ENCODE results near the gene TMEM212. TPM values are rescaled to one million over a fixed set of nuclear protein-coding genes. Genes with fewer than 3 reads are reported as not detected.

Gene TMEM212
- total RNA-seq, 4 donors from 2014 or later: not detected

DNA sequence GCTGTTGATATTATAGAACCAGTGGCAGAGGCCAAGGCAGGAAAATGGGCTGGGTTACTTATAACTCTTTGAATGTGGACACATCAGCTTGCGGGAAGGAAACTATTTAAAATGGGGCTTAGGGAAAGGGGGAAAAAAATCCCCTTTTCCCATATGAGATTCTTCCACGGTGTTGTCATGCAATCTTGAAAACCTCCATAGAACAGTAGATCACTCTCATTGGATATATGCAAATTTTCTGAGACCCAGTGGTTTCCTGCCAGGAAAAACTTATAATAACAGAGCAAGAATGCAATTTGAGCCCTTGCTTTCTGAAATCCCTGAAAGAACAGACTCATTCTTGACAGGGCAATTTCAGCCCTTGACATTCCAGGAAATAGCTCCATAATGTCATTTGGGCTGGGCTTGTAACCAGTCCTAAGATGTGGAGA lies 31.1 kb downstream of the TMEM212 start:
- TF ChIP-seq POLR2AphosphoS5 (IDR thresholded peaks at IDR 0.05) (peak in 1 of 2 donors; percentile 49), POLR2A (IDR thresholded peaks at IDR 0.05; ENCODE audit: low read depth) (no peak)
- no peaks in the 10 kb centered on the region for H3K27me3 ChIP-seq
- no peak for DNase-seq (ENCODE audit: extremely low spot score)
- H3K9me3 ChIP-seq: no peaks in the 10 kb centered on the region
- peak overlapping the region; percentile 40 to 83 (median 61) for H3K27ac ChIP-seq (replicated peaks in 1 of 4)
- intact Hi-C loops (cut with DNase I): no loop called here
- H3K36me3 ChIP-seq: no peaks in the 10 kb centered on the region
- peaks cover 20 to 58% (median 57%) of the 10 kb centered on the region in 4 donors for H3K4me1 ChIP-seq
- H3K4me3 ChIP-seq: no peak overlapping the region
- 32% methylated on average over 2 of the region's 2 CpGs for WGBS

DNA sequence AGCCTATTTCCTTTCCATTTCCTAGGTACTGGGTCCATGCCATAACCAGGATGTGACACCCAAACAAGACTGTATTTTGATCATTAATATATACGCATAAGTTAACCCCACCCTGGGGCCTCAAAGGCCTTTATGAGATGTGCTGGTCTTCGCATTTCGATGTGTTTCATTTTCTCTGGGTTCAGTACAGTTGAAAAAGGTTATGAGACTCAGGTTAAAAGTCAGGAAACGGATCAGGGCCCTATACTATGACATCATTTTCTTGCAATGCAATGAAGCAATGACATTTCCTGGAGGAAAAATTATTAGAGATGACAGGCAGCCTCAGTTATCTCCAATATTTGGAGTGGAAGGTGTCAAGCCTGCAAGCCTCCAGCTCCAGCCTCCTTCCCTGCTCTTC lies 31.7 kb downstream of the TMEM212 start:
- TF ChIP-seq POLR2A (IDR thresholded peaks at IDR 0.05; ENCODE audit: low read depth): no peak
- no peak for TF ChIP-seq POLR2AphosphoS5 (IDR thresholded peaks at IDR 0.05)
- TF ChIP-seq EP300 (IDR thresholded peaks at IDR 0.05): no peak
- TF ChIP-seq, protein P1, sequence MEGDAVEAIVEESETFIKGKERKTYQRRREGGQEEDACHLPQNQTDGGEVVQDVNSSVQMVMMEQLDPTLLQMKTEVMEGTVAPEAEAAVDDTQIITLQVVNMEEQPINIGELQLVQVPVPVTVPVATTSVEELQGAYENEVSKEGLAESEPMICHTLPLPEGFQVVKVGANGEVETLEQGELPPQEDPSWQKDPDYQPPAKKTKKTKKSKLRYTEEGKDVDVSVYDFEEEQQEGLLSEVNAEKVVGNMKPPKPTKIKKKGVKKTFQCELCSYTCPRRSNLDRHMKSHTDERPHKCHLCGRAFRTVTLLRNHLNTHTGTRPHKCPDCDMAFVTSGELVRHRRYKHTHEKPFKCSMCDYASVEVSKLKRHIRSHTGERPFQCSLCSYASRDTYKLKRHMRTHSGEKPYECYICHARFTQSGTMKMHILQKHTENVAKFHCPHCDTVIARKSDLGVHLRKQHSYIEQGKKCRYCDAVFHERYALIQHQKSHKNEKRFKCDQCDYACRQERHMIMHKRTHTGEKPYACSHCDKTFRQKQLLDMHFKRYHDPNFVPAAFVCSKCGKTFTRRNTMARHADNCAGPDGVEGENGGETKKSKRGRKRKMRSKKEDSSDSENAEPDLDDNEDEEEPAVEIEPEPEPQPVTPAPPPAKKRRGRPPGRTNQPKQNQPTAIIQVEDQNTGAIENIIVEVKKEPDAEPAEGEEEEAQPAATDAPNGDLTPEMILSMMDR (IDR thresholded peaks at IDR 0.05): no peak
- H3K27ac ChIP-seq (replicated peaks in 1 of 4): peak overlapping the region; percentile 40 to 83 (median 61)
- H3K4me3 ChIP-seq: no peak overlapping the region
- 67% methylated on average over 4 of the region's 4 CpGs for WGBS
- H3K4me1 ChIP-seq: peaks cover 20 to 62% (median 61%) of the 10 kb centered on the region in 4 donors
- H3K36me3 ChIP-seq: no peaks in the 10 kb centered on the region
- H3K9me3 ChIP-seq: no peaks in the 10 kb centered on the region
- H3K27me3 ChIP-seq: no peaks in the 10 kb centered on the region
- intact Hi-C loops (cut with DNase I): no loop called here
- no peak for DNase-seq (ENCODE audit: extremely low spot score)

DNA sequence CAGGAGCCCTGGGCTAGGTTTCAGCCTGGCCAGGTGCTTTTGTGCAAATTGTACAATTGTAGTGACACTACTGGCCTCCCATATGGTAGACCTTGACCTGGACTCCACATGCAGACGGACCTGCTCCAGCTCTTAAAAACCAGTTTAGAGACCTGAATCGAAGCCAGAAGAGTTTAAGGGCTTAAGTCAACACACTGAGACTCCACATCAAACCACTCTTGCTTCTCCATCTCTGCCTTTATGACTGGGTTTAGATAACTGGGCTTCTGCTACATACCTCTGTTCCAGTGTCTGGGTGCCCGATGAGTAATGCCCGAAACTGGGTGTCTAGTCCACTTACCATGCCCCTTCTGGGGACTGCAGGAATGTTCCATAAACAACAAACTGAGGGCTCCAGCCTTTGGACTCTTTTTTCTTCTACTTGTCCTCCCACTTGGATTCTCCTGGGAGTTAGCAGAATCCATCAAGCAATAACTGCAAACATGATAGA lies 32.8 kb downstream of the TMEM212 start:
- TF ChIP-seq POLR2AphosphoS5 (IDR thresholded peaks at IDR 0.05) (no peak), EP300 (IDR thresholded peaks at IDR 0.05) (no peak), POLR2A (IDR thresholded peaks at IDR 0.05; ENCODE audit: low read depth) (no peak)
- TF ChIP-seq, protein P1 (IDR thresholded peaks at IDR 0.05): no peak
- WGBS: 81% methylated on average over 4 of the region's 4 CpGs
- Histone ChIP-seq H3K9me3 (no peaks in the 10 kb centered on the region), H3K4me3 (no peak overlapping the region), H3K4me1 (peaks cover 20 to 62% (median 61%) of the 10 kb centered on the region in 4 donors), H3K36me3 (no peaks in the 10 kb centered on the region), H3K27me3 (no peaks in the 10 kb centered on the region), H3K27ac (replicated peaks in 1 of 4) (peak overlapping the region; percentile 37 to 83 (median 61))
- no peak for DNase-seq (ENCODE audit: extremely low spot score)
- intact Hi-C loops (cut with DNase I): no loop called here

DNA sequence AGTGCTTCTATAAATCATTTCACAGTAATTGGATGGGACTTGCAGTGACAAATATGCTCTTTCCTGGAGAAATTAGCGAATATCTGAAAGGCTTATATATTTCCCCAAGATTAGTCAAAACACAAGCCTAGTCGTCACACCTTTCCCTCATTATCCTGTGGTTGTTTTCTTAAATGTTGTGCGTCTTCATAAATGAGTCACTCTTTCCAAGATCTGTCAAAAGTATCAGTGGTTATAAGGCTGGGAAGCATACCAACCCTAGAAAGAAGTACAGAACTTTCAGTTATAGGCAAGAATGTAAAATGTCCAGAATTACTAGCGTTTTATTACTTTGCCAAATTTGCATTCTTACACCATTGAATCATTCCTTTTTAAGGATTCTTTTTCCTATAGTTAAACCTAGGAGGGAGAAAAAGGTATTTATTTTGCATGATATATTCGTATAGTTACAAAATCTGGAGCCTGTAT lies 33.6 kb downstream of the TMEM212 start:
- intact Hi-C loops (cut with DNase I): no loop called here

DNA sequence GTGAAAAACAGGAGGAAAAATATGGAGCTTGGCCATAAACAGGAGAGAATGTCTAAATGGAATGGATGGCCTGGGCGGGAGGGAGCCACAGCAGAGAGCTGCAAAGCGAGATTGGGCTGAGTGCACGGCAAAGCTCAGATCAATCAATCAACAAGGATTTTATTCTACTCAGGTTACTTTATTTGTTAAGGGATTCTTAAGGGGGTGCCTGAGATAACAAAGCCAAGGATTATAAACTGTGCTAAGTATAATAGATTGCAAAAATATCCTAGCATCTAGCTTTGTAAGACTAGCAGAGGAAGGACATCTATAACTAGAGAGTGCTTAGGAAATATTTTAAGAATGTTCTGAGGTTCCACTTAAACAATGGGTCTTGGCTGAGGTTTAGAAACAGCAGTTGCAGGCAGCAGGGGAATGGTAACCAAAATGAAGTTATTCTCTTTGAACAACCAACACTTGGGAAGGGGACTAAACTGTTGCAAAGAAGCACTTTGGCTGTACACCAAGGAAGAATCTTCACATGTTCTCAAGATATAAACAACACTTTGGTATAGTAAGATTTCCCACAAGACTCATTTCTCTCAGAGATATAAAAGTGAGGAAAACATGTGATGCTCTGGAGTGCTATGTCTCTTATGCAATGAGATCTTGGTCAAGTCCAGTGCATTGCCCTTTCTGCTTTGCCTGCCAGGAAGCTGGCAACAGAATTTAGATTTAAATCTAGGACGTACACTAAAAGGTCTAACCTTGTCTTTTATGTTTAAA lies 35.5 kb downstream of the TMEM212 start:
- Histone ChIP-seq H3K27ac (replicated peaks in 1 of 4) (peak overlapping the region; percentile 9 to 83 (median 54)), H3K9me3 (no peaks in the 10 kb centered on the region), H3K4me1 (peaks cover 17 to 60% (median 59%) of the 10 kb centered on the region in 4 donors), H3K27me3 (no peaks in the 10 kb centered on the region), H3K36me3 (no peaks in the 10 kb centered on the region), H3K4me3 (no peak overlapping the region)
- peak in 1 of 2 donors; percentile 45 for TF ChIP-seq POLR2AphosphoS5 (IDR thresholded peaks at IDR 0.05)
- TF ChIP-seq, protein P1 (IDR thresholded peaks at IDR 0.05): no peak
- DNase-seq (ENCODE audit: extremely low spot score): no peak
- intact Hi-C loops (cut with DNase I): no loop called here
- WGBS: 63% methylated on average over 4 of the region's 4 CpGs

More for the DNA sequence above, 33.6 kb downstream of the TMEM212 start:
- Histone ChIP-seq H3K36me3 (no peaks in the 10 kb centered on the region), H3K27ac (replicated peaks in 1 of 4) (peak overlapping the region; percentile 37 to 83 (median 61)), H3K9me3 (no peaks in the 10 kb centered on the region), H3K27me3 (no peaks in the 10 kb centered on the region), H3K4me3 (no peak overlapping the region), H3K4me1 (peaks cover 20 to 62% (median 61%) of the 10 kb centered on the region in 4 donors)
- WGBS: 32% methylated on average over 5 of the region's 5 CpGs
- TF ChIP-seq EP300 (IDR thresholded peaks at IDR 0.05) (no peak), POLR2AphosphoS5 (IDR thresholded peaks at IDR 0.05) (peak in 1 of 2 donors; percentile 44), POLR2A (IDR thresholded peaks at IDR 0.05; ENCODE audit: low read depth) (no peak)
- DNase-seq (ENCODE audit: extremely low spot score): no peak
